Colonic mucosa (tissue), 4 donors: Measurements from ENCODE around the gene SMIM36. TPM values are rescaled to one million over a fixed set of nuclear protein-coding genes. Genes with fewer than 3 reads are reported as not detected.

ENCODE experiments used
- DNase-seq: peaks from one replicate; pipeline ENCODE4 v3.0.0-alpha.2; 2020
- H3K27ac ChIP-seq: fragments of 200-600 bp; one replicate; pipeline ENCODE4 v1.8.0; 2021
- H3K27me3 ChIP-seq: fragments of 200-600 bp; one replicate; pipeline ENCODE4 v1.8.0; 2021
- H3K36me3 ChIP-seq: fragments of 200-600 bp; one replicate; pipeline ENCODE4 v1.8.0; 2021
- H3K4me1 ChIP-seq: fragments of 200-600 bp; one replicate; pipeline ENCODE4 v1.8.0; 2021; ENCODE audit warnings: mild to moderate bottlenecking
- H3K4me3 ChIP-seq: fragments of 200-600 bp; one replicate; pipeline ENCODE4 v1.8.0; 2021
- H3K9ac ChIP-seq, 2 donors: one replicate each; pipeline ENCODE4 v1.7.0; 2013; ENCODE audit warnings: control low read depth in 2 of 2, low read depth in 2 of 2, low read length in 2 of 2
- H3K9me3 ChIP-seq: fragments of 200-600 bp; one replicate; pipeline ENCODE4 v1.8.0; 2021
- CTCF ChIP-seq: fragments of 200-600 bp; IDR thresholded peaks from one replicate; pipeline ENCODE4 v1.8.0; 2022; ENCODE audit warnings: antibody characterized with exemption, mild to moderate bottlenecking
- intact Hi-C: fragments of 100-400 bp; cut with DNase I; formaldehyde crosslinking; loops from one replicate; pipeline ENCODE4 v1.14.1; 2022
- total RNA-seq, 2 donors: library from RNA; stranded (reverse); fragmentation: NEBNext Ultra II Directional in 1 of 2; extraction: Animal tissue kit (Norgen Biotek cat#: 25700) in 1 of 2; gene quantifications; one replicate each; pipeline ENCODE4 v1.2.1, GENCODE V29; 2021
- donor health status: healthy.
- donor health status: DM: no; HTN: no; CAD: no.
- donor health status: DM: no; HTN: no; CAD: no.

The SMIM36 gene
- total RNA-seq, 2 donors from 2014 or later, result not detected

- H3K27ac ChIP-seq, result no peak overlapping the region
- H3K9me3 ChIP-seq, result no peaks in the 10 kb centered on the region
- no peak overlapping the region for H3K4me3 ChIP-seq
- intact Hi-C loops, result no loop called here
- H3K27me3 ChIP-seq, result no peaks in the 10 kb centered on the region
- TF ChIP-seq CTCF, result no peak
- H3K9ac ChIP-seq, result no peak overlapping the region
- no peaks in the 10 kb centered on the region for H3K36me3 ChIP-seq
- DNase-seq, result no peak
- no peaks in the 10 kb centered on the region for H3K4me1 ChIP-seq
These were observed 11.1 kb downstream of the SMIM36 start for GRCh38 chr17:55500103-55500502.

GRCh38 chr17:55496094-55496881 is 15.0 kb downstream of the SMIM36 start:
- H3K4me3 ChIP-seq, result no peak overlapping the region
- peak; percentile 65 for DNase-seq
- no peak overlapping the region for H3K9ac ChIP-seq
- no peaks in the 10 kb centered on the region for H3K4me1 ChIP-seq
- peak overlapping the region; percentile 42 for H3K27ac ChIP-seq
- no peaks in the 10 kb centered on the region for H3K27me3 ChIP-seq
- no peaks in the 10 kb centered on the region for H3K36me3 ChIP-seq
- TF ChIP-seq CTCF, result no peak
- intact Hi-C loops, result no loop called here
- H3K9me3 ChIP-seq, result no peaks in the 10 kb centered on the region

- DNase-seq, result no peak
- H3K27ac ChIP-seq, result no peak overlapping the region
- no peak overlapping the region for H3K9ac ChIP-seq
- no peaks in the 10 kb centered on the region for H3K4me1 ChIP-seq
- H3K36me3 ChIP-seq, result no peaks in the 10 kb centered on the region
- TF ChIP-seq CTCF, result no peak
- H3K4me3 ChIP-seq, result no peak overlapping the region
- no peaks in the 10 kb centered on the region for H3K9me3 ChIP-seq
- H3K27me3 ChIP-seq, result no peaks in the 10 kb centered on the region
- intact Hi-C loops, result no loop called here
These were observed 16.0 kb downstream of the SMIM36 start for GRCh38 chr17:55495239-55495638.

- intact Hi-C loops, result no loop called here
- Histone ChIP-seq H3K36me3 (no peaks in the 10 kb centered on the region), H3K27me3 (no peaks in the 10 kb centered on the region), H3K9ac (no peak overlapping the region), H3K4me1 (no peaks in the 10 kb centered on the region), H3K4me3 (no peak overlapping the region), H3K27ac (no peak overlapping the region), H3K9me3 (no peaks in the 10 kb centered on the region)
- no peak for DNase-seq
- TF ChIP-seq CTCF, result no peak
These were observed 18.4 kb downstream of the SMIM36 start for GRCh38 chr17:55492781-55493341.

GRCh38 chr17:55490376-55490775 is 20.9 kb downstream of the SMIM36 start:
- no peak for TF ChIP-seq CTCF
- no peak overlapping the region for H3K9ac ChIP-seq
- no peaks in the 10 kb centered on the region for H3K27me3 ChIP-seq
- no peak overlapping the region for H3K4me3 ChIP-seq
- no peak overlapping the region for H3K27ac ChIP-seq
- no peaks in the 10 kb centered on the region for H3K4me1 ChIP-seq
- H3K9me3 ChIP-seq, result no peaks in the 10 kb centered on the region
- intact Hi-C loops, result no loop called here
- H3K36me3 ChIP-seq, result no peaks in the 10 kb centered on the region
- no peak for DNase-seq
